Measurements from ENCODE around the gene GRIN2A. TPM values are rescaled to one million over a fixed set of nuclear protein-coding genes. Genes with fewer than 3 reads are reported as not detected.

Gene GRIN2A
- total and polyA plus RNA-seq, 2 of the 13 experiments (the other 11 are each of a cell fraction or from before 2014, with no cell fraction given), result not detected

- Histone ChIP-seq H2AFZ (ENCODE audit: low read length) (no peak overlapping the region), H3K4me2 (ENCODE audit: low read depth, low read length) (no peak overlapping the region), H3K4me3 (replicated peaks in 1 of 3; ENCODE audit: insufficient read depth in 1 of 3, low read depth in 2 of 3, low read length in 3 of 3) (no peak overlapping the region), H3K27ac (ENCODE audit: extremely low read length, insufficient read depth, low read length) (no peak overlapping the region), H4K20me1 (ENCODE audit: insufficient read depth, low read length) (no peaks in the 10 kb centered on the region), H3K9ac (ENCODE audit: insufficient read depth, low read depth, low read length) (no peak overlapping the region), H3K36me3 (replicated peaks in 1 of 2; ENCODE audit: control insufficient read depth in 1 of 2, insufficient read depth in 2 of 2, low read length in 2 of 2) (no peaks in the 10 kb centered on the region), H3K9me3 (ENCODE audit: low read length) (no peaks in the 10 kb centered on the region), H3K4me1 (ENCODE audit: insufficient read depth, low read length) (no peaks in the 10 kb centered on the region), H3K27me3 (ENCODE audit: control insufficient read depth in 1 of 2, insufficient read depth in 2 of 2, low read length in 2 of 2) (peaks cover 0 to 47% of the 10 kb centered on the region in 2 experiments; a peak in 2 of 5 replicates), H3K79me2 (ENCODE audit: insufficient read depth, low read length) (no peaks in the 10 kb centered on the region)
- intact Hi-C loops (cut with micrococcal nuclease; ENCODE audit: unreplicated experiment), result no loop called here
- no TSS peak for BruUV-seq (replicated peaks)
- POLR2A ChIA-PET, result no interaction called here
- no peak for DNase-seq (ENCODE audit: low spot score)
- WGBS (ENCODE audit: low lambda C conversion rate), result 3% methylated on average over 4 of the region's 4 CpGs
- no peak for ATAC-seq
- in situ Hi-C loops (cut with HindIII; ENCODE audit: extremely low pct_ligation_motif_present, low pct_unique_long_range_greater_than_20kb), result no loop called here
- FAIRE-seq, result no peak
- CTCF ChIA-PET (ENCODE audit: low intra/inter-chr PET ratio, low total read pairs), result no interaction called here
- TF ChIP-seq SYNCRIP (IDR thresholded peaks at IDR 0.05; ENCODE audit: insufficient read depth, low read depth, low read length), result no peak
- TF ChIP-seq TP53 (CRISPR knock-in tag; conservative IDR thresholded peaks at IDR 0.05), result no peak
- no peak for TF ChIP-seq ZNF225 (CRISPR knock-in tag; IDR thresholded peaks at IDR 0.05)
- TF ChIP-seq ZFP37 (CRISPR knock-in tag; IDR thresholded peaks at IDR 0.05; ENCODE audit: borderline replicate concordance), result no peak
- no peak for TF ChIP-seq PHF5A (CRISPR knock-in tag; IDR thresholded peaks at IDR 0.05; ENCODE audit: low read depth, unreplicated experiment)
- no peak for TF ChIP-seq ZNF12 (CRISPR knock-in tag; IDR thresholded peaks at IDR 0.05)
- no peak for TF ChIP-seq HNRNPK (IDR thresholded peaks at IDR 0.05; ENCODE audit: low read depth, low read length, poor library complexity, severe bottlenecking)
- TF ChIP-seq ARNT (IDR thresholded peaks at IDR 0.05), result no peak
- no peak for TF ChIP-seq ATF6 (CRISPR knock-in tag; conservative IDR thresholded peaks at IDR 0.05)
- TF ChIP-seq SCMH1 (CRISPR knock-in tag; IDR thresholded peaks at IDR 0.05; ENCODE audit: borderline replicate concordance), result no peak
- no peak for TF ChIP-seq KLF9 (CRISPR knock-in tag; IDR thresholded peaks at IDR 0.05; ENCODE audit: low read depth)
These were observed 117.2 kb downstream of the GRIN2A start for GRCh38 chr16:10065019-10065418.

All from HepG2 (cell line).